Inferior parietal cortex (tissue), 1 donor: ENCODE results near the gene WASF3.

Source experiments
- DNase-seq: peaks from one replicate; pipeline ENCODE4 v3.0.0-alpha.2; 2016; ENCODE audit errors: extremely low spot score

WASF3 gene

DNA sequence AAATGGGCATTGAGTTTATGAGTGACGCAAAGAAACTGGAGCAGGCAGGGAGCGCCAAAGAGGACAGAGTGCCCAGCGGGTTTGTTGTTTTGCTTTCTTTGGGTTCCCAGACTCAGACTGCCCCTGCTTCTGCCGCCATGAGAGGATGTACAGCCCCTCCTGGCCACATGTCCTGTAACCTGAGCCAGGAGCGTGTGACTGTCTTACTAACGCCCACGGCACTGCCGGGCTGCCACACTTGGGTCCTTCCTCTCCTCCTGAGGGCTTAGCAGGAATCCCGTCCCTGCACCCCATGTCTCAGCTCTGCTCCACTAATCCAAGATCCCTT lies 122.6 kb downstream of the WASF3 start:
- no peak for DNase-seq

DNA sequence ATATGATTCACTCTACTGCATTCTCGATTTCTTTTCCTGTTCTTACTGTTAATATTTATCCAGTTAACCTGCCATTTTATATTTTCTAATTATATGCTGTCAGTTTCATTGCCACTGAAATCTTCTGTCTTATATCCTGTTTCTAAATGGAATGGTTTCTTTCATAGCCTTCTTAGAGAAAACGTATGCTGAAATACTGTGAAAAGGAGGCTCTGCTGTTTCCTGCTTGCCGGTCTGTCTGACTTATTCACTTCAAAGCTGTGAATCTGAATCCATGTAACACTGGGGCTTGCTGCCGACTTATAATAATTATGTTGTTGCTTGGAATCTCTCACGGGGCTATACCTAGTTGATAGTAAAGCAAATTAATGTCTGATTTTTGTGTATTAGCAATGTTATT lies 123.1 kb downstream of the WASF3 start:
- DNase-seq = no peak

DNA sequence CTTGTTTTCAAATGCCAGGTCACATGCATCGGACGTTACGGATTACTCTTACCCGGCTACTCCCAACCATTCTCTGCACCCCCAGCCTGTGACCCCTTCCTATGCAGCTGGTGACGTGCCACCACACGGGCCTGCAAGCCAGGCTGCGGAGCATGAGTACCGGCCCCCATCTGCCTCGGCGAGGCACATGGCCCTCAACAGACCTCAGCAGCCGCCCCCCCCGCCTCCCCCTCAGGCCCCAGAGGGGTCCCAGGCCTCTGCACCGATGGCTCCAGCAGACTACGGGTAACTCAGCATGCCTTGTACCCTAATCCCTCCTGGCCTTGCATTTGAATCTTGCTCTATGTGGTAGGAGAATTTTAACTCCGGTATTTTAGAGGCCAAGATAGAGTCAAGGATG lies 123.6 kb downstream of the WASF3 start:
- no peak for DNase-seq

DNA sequence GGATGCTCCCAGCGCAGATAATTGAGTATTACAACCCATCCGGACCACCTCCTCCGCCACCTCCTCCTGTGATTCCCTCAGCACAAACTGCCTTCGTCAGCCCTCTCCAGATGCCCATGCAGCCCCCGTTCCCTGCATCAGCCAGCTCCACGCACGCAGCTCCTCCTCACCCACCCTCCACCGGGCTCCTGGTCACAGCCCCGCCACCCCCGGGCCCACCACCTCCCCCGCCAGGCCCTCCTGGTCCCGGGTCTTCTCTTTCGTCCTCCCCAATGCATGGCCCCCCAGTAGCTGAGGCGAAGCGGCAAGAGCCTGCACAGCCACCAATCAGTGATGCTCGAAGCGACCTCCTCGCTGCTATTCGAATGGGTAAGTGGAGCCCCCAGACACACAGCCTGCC lies 125.1 kb downstream of the WASF3 start:
- DNase-seq = no peak

DNA sequence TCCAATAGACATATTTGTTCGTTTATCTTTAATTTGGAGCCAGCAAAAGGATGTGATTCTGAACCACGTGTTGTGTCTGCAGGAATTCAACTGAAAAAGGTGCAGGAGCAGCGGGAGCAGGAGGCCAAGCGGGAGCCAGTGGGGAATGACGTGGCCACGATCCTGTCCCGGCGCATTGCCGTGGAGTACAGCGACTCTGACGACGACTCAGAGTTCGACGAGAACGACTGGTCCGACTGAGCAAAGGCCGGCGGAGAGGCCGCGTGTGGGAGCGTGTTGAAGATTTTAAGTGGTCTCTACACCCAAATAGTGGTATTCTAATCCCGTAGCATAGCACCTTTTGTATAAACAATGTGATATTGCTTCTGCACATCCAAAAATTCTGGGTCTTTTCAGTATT lies 128.1 kb downstream of the WASF3 start:
- no peak for DNase-seq

DNA sequence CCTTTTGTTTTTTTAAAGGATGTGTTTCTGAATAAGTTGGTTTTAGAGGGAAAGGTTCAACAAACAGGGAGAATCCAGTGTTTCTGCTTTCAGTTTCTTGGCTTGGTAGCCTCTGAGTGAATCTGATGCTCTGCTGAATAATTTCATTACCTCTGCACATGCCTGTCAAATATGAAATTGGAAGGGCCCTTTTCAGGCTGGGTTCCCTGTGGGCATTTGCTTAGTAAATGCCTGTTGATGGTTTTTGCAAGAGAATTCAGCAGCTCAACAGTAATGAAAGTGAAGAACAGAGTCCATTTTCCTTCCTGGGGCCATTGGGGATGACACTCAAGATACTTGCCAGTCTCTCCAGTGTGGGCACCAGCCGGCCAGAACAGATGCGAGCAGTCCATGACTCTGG lies 128.8 kb downstream of the WASF3 start:
- no peak for DNase-seq

DNA sequence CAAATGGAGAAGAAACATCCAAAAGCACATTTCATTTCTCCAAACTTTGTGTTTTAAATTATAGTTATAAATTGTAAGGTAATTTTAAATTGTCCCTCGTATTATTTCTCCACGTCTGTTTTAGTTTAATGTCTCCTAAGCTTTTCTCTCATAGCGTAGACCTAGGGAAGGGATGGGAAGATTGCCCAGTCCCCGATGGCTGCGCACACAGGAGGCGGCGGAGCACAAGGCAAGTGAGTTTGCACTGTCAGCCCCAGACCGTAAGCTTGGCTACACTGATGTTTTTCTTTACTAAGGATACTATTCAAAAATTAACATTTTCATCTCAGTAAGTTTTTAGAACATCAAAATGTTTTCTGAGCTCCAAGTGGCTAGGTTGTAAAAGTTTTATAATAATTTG lies 130.8 kb downstream of the WASF3 start:
- no peak for DNase-seq

DNA sequence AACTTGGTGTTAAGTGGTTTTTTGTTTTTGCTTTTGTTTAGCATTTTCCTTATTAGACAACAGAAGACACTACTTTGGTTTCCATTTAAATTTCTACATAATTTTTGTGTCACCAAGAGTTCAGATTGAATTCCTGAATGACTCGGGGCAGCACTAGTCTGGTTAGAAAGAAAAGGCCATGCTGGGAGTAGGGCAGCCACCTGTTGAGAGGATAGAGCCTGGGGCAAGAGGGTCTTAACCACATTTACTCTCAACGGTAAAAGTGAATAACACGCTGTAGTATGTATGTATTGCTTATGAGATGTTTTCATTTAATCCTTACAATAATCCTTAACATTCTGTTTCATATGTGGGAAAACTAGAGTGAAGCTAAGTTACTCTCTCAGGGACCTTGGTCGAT lies 131.5 kb downstream of the WASF3 start:
- no peak for DNase-seq

DNA sequence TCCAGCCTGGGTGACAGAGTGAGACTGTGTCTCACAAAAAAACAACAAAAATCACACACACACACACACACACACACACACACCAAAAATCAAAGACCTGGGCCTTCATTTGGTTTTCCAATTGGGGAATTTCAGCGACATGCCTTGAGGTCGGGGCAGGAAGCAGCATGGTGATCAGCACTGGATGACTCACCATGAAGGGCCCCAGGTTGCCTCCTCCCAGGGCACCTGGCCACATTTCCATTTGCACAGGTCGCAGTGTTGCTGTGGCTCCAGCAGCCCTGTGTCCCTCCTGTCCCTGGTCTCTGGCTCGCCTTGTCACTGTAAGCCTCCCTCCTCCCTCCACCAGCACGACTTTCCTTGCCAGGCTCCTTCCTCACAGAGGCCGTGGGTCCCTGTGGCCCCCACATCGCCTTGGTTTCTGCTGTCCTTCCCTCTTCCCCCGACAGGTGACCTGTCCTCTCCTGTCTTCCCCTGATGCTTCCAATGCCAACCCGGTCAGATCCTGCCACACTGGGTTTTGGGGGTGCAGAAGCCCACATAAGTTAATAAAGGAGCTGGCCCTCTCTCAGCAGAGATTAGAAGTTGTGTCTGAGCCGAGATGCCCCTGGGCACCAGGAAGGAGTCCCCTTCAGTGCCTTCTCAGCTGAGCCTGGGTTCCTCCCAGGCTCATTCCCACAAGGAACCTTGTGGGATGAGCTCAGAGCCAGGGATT lies 136.4 kb downstream of the WASF3 start:
- DNase-seq = no peak

DNA sequence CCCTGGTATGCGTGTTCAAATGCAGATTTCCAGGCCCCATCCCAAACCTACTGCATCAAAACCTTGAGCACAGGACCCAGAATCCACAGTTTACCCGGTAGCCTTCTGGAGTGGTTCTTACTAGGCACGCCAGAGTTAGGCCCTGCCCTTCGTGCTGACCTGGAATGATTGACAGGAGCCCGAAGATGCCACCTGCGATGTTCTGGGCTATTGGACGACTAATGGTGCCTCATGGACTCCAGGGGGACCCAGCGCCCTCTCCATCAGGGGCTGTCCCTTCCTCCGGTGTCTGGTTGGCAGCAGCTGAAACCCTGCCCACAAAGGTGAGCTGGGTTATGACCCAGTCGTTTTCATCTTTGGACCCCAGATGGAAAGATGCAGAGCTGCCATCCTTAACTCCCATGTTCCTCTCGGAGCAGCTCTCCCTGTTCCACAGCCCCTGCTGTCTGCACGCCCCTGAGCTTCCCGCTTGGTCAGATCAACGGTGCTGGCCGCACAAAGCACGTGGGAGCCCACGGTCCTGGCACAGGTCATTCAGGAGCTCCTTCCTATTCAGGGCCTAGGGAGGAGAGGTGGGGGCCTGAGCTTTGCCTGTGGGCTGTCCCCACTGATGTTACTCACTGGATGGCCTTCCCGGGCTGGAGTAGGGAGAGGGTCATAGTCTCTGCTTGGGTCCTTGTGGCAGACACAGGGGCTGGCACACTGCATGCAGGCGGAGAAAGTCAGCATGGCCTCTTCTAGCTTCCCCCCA lies 137.3 kb downstream of the WASF3 start:
- DNase-seq = no peak

DNA sequence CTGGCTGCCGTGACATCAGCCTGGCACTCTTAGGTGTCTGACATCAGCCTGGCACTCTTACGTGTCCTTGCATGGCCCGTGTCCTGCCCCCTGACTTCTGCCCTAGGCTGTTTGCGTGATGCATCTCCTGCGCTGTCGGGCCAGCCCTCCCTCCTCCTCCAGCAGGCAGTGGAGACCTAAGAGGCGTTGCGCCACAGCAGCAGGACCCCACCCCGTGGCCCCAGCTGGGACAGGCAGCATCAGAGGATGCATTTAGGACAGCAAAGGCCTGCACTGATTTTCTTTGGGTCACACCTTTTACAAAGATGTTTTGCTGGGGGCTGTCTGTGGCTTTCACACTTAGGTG lies 137.8 kb downstream of the WASF3 start:
- DNase-seq = no peak

DNA sequence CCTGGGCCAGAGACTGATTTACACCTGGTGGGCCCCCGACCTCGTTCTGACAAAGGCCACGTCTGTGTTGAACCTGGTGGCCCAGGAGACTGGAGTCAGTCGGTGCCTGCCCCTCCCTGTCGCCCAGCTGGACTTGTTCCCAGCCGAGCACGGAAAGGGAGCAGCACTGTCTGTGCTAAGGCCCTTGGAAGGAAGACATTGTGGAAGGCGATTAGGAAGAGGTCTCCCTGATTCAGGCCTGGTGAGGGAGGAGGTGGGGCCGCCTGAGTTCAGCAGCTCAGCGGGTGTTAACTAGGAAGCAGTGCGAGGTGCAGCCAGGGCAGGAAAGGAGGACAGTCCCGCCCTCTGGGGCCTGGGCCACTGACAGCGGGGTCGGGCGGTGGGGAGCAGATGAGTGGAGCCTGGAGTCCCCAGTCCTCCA lies 138.4 kb downstream of the WASF3 start:
- DNase-seq = no peak

DNA sequence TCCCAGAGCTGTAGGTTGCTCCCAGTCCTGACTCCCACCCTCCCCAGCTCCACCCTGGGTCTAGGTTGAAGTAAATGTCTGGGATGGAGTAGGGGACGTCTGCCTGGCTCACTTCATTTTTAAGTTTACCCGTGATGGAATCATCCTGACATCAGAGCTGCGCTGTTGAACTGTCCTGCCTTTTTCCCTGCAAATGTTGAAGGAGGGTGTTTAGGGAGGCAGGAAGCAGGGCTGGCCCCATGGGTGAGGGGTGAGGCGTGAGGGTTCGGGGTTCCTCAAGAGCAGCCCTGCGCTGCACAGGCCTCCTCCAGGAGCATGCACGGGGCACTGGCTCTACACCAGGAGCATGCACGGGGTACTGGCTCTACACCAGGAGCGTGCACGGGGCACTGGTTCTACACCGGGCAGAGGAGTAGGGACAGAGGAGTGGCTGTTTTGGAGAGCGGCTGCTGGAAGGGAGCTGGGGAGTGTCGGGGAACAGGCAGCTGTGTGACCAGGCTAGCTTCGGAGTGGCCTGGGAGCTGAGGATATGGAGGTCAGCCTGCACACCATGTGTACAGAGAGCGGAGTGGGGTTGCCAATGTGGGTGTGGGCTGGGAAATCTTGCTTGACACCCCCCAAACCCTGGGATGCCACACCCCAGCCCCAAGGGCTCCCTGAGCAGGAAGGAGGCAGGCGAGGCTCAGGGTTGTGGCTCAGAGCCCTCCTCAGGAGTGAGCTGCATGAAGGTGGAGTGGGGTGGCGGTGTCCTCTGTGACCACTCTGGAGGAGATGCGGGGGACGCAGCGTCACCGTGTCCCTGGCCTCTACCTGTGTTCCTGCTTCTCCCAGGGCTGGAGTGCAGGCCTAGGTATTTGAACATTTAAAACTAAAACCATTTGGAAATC lies 139.8 kb downstream of the WASF3 start:
- no peak for DNase-seq

DNA sequence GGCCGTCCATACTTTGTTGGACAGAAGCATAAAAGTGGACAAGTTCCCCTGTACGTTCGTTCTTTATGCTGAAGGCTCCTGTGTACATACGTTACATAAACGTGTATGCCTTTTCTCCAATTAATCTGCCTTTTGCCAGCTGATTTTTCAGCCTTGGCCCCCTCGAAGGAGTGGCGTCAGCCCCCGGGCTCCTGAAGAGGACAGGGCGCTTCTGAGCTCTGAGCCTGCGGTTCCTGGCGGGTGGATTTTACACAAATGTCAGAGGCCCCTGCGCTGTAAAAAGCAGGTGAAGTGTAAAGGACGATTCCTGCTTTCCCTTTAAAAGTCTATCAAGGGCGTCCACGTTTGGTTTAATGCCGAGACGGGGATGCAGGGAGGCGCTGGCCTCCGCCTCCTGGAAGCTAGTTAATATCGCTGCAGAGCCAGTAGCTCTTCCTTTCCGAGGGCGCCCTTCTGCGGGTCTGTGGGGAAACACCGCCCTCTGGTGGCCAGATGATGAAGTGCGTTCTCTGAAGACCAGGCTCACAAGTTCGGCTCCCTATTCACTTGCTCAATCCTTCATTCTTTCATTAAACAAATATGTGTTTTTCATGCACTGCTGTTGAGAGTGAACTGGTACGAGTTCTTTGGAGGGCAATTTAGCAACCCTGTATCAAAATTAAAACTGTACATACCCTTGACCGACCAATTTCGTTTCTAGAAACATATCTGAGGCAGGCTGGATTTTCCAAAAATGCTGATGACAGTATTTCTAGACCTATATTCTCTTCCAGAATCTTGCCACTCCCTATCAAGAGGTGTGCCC lies 141.1 kb downstream of the WASF3 start:
- DNase-seq = peak; percentile 92

DNA sequence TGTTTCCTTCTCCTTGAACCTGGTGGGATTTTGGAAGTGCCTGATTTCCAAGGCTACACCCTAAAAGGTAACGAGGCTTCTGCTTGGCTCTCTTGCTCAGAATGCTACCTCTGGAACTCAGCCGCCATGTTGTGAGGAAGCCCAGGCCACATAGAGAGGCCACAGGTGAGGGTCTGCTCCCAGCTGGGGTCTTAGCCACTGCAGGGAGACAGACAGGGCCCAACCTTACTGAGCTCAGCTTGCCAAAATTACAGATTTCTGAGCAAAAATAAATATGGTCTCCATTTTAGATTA lies 141.7 kb downstream of the WASF3 start:
- DNase-seq = no peak

DNA sequence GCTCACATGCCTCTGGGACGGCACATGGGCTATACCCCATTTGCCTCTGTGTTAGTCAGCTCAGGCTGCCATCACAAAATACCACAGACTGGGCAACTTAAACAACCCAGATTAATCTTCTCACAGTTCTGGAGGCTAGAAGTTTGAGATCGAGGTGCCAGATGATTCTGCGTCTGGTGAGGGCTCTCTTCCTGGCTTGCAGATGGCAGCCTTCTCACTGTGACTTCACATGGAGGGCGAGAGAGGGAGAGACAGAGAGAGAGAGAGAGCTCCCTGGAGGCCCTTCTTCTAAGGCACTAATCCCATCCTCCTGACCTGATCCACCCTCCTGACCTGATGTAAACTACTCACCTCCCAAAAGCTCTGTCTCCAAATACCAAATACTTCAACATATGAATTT lies 148.1 kb downstream of the WASF3 start:
- DNase-seq = no peak

DNA sequence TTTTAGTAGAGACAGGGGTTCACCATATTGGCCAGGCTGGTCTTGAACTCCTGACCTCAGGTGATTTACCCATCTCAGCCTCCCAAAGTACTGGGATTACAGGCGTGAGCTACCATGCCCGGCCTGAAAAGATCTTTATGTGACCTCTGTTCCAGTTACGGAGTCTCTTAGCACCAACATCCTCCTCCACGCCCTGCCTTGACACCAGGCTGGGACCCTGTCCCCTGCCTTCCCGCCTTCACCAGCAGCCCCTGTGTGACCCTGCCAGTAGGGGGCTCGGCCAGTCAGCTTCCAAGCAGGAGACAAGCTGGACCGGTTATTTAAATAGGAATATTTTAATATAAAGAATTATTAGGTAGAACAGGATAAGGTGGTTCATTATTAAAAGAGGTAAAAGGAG lies 148.9 kb downstream of the WASF3 start:
- DNase-seq = no peak

DNA sequence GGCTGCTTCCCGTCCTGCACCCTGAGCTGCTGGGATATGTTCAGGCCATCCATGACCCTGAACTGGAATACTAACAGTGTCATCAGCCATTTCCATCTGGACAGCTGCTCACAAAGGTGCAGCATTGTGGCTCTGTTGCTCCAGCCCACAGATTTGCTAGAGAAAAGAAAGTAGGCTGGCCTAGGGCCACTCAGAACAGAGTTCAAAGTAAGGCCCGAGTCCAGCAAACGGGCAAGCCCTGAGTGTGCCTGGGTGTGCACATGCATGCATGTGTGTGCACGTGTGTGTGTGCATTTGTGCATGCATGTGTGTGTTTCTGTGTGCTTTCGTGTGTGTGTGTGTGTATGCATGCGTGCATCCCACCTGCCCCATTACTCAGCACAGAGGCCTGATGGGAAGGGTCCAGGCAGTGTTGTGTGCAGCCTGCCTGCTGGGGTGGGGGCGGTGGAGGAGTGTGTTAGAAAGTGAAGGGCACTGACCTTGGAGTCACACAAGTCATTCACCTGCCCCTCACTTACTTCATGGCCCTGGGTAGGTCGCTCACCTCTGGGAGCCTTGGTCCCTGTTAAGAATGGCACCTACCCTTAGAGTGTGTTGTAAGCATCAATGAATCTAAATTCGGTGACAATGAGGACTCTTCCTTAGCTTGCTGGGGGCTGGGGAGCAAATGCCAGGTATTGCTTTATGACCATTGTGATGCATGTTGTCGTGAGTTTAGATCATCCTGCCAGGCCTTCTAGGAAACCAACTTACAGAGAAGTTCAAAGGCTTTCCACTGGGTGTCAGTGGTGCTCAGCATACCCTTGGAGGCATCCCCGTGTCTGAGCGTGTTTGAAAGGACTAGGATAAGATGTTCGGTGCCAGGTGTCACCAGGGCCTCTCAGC lies 149.9 kb downstream of the WASF3 start:
- peak; percentile 81 for DNase-seq

DNA sequence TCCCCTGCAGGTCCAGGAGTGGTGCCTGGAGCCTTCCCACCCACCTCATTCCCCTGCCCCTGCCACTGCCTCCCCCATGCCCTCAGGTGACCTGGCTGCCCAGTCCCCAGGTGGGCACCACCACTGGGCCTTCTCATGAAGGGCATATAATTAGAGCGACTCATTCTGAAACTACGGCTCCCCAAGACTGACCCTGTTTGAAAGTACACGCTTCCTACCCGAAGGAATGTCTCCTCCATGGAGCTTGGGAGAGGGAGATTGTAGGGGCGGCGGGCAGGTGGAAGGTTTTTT lies 150.5 kb downstream of the WASF3 start:
- DNase-seq = no peak

DNA sequence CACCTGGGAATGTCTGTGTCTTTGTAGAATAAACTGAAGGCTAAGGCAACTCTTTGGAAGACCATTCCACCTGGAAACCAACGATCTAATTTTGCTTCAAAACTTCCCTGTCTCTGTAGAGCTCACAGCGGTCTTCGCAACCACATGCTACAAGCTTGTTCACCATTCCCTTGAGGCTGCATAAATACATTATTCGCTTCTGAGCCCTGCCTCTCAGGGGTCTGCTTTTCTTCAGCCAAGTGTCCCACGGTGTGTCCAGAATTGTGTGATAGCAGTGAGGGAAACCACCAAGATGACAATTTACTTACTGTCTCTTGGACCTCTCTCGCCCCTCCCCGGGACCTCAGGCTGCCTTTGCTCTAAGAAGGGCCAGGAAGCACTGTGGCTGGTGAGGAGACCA lies 152.0 kb downstream of the WASF3 start:
- no peak for DNase-seq

DNA sequence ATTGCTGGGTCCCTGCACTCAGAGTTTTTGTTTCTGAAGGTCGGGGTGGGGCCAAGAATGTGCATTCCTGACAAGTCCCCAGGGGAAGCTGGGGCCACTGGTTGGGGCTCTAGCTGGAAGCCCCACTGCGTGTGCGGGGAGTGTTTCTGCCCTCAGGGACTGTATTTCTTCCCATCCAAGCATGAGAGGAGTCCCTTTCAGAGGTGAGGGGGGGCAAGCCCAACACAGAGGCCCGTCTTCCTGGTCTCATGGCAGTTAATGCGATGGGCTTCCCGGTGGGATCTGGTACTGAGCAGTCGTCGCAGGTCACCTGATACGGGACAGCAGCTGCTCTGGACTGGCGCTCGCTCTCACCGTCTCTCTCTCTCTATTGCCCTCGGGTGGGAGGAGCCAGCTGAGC lies 152.7 kb downstream of the WASF3 start:
- no peak for DNase-seq
